SJSA1 (cell line): ENCODE data around the gene TRIM64C. TPM values are rescaled to one million over a fixed set of nuclear protein-coding genes. Genes with fewer than 3 reads are reported as not detected.
"Not testable (repeated sequence)": the region's sequence is repeated elsewhere in the genome, so short reads cannot be mapped to it uniquely, and the experiment has no call there.

Experiments used
- DNase-seq, 2 experiments: peaks; one replicate each; pipeline ENCODE4 v3.0.0-alpha.2; 2015 to 2020; ENCODE audit warnings: low spot score in 2 of 2, low read depth in 1 of 2
- H3K27ac ChIP-seq: fragments of 250-450 bp; sonication (Bioruptor Pico); 2 replicates; pipeline ENCODE4 v1.5.1; 2020; ENCODE audit warnings: mild to moderate bottlenecking, moderate library complexity
- H3K27me3 ChIP-seq: fragments of 250-450 bp; sonication (Bioruptor Pico); replicated peaks from 2 replicates; pipeline ENCODE4 v1.5.1; 2020; ENCODE audit warnings: mild to moderate bottlenecking, moderate library complexity
- H3K36me3 ChIP-seq: fragments of 250-450 bp; sonication (Bioruptor Pico); 2 replicates; pipeline ENCODE4 v1.5.1; 2020; ENCODE audit warnings: mild to moderate bottlenecking
- H3K4me1 ChIP-seq: fragments of 250-450 bp; sonication (Bioruptor Pico); replicated peaks from 2 replicates; pipeline ENCODE4 v1.6.1; 2021; ENCODE audit warnings: mild to moderate bottlenecking
- H3K4me3 ChIP-seq: fragments of 250-450 bp; sonication (Bioruptor Pico); 2 replicates; pipeline ENCODE4 v1.5.1; 2020; ENCODE audit warnings: mild to moderate bottlenecking
- H3K9me3 ChIP-seq: fragments of 250-450 bp; sonication (Bioruptor Pico); replicated peaks from 2 replicates; pipeline ENCODE4 v1.5.1; 2020; ENCODE audit warnings: mild to moderate bottlenecking
- total RNA-seq: library from RNA; depleted of rRNA; stranded (reverse); fragments of >200 nt; shearing (Covaris generic); gene quantifications from 2 replicates; pipeline ENCODE4 v1.2.3, GENCODE V29; 2014; rRNA removed

TRIM64C gene, protein sequence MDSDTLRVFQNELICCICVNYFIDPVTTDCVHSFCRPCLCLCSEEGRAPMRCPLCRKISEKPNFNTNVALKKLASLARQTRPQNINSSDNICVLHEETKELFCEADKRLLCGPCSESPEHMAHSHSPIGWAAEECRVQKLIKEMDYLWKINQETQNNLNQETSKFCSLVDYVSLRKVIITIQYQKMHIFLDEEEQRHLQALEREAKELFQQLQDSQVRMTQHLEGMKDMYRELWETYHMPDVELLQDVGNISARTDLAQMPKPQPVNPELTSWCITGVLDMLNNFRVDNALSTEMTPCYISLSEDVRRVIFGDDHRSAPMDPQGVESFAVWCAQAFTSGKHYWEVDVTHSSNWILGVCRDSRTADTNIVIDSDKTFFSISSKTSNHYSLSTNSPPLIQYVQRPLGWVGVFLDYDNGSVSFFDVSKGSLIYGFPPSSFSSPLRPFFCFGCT
- not detected in 2 replicates for total RNA-seq

DNA sequence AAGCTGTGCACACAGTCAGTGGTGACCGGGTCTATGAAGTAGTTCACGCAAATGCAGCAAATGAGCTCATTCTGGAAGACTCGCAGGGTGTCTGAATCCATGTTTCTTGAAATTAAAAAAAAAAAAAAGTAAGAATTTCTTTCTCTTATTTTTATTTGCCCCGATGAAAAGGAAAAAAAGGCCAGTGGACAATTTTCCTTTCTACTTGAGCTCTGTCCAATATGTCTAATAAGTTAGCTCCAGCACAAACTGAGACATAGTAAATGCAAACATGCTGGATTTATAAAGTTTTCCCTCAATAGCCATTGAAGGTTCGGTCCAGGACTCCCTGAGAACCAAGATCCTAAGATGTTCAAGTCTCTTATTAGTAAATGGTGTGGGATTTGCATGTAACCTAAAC lies at the start of gene TRIM64C:
TRIM64C (minus strand) TSS at position 101 of the 400 bp plus-strand sequence; CDS start at position 101, 0 bp downstream.
- not testable (repeated sequence) for DNase-seq, H3K36me3 ChIP-seq, H3K4me3 ChIP-seq, H3K27ac ChIP-seq, H3K27me3 ChIP-seq, H3K9me3 ChIP-seq, H3K4me1 ChIP-seq

DNA sequence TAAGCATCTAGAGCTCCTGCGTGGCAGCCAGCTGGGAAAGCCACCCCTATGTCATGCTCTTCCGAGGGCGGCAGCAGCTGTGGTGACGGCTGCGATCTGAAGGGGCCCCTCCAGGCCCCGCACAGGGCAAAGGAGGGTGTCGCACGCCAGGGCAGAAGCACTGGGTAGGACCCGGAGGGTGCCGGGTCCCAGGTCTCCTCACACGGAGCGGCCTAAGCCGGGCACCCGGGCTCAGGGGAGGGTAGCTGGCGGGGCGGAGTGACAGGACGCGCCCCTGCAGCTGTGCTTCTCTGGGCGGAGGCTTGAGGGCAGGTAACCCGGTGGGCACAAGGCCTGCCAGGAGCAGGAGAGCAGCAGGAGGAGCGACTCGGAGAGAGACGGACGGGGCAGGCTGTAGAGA lies 43.4 kb upstream of the TRIM64C start:
- H3K4me1 ChIP-seq, H3K9me3 ChIP-seq, H3K27ac ChIP-seq, DNase-seq, H3K4me3 ChIP-seq, H3K36me3 ChIP-seq, H3K27me3 ChIP-seq: not testable (repeated sequence)

DNA sequence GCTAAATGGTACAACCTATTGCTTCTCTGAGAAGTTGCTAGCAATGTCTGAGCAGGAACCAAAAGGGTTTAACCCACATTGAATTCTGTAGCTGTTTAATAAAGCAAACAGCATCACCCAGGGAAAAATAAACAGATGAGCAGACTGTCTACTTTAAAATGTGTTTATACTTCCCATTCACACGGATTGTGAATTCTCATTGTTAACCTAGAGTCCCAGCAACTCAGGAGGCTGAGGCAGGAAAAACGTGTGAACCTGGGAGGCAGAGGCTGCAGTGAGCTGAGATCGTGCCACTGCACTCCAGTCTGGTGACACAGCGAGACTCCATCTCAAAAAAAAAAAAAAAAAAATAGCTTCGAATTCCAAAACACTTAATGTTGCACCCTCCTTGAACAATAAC lies 11.0 kb upstream of the TRIM64C start:
- not testable (repeated sequence) for H3K27me3 ChIP-seq, H3K9me3 ChIP-seq, H3K27ac ChIP-seq, H3K4me1 ChIP-seq, H3K36me3 ChIP-seq, DNase-seq, H3K4me3 ChIP-seq

DNA sequence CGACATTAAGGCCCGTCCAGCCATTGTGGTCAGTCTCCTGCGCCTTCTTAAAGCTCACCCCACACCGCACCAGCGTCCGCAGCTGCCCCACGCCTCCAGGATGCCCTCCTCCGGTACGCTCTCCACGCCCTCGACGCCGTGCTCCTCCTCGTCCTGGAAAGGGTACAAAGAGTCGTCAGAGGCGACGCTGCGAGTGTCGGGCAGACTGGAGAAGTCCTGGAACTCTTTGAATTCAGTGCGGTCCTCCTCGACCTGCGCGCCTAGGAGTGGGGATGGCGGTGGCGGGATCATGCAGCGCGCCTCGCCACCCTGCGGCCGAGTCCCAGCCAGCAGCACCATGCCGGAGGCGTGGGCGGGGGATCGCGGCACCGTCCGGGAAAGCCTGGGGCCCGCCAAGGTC lies 9.1 kb downstream of the TRIM64C start:
- not testable (repeated sequence) for H3K36me3 ChIP-seq, H3K27me3 ChIP-seq, H3K4me1 ChIP-seq, H3K4me3 ChIP-seq, H3K9me3 ChIP-seq, H3K27ac ChIP-seq, DNase-seq

DNA sequence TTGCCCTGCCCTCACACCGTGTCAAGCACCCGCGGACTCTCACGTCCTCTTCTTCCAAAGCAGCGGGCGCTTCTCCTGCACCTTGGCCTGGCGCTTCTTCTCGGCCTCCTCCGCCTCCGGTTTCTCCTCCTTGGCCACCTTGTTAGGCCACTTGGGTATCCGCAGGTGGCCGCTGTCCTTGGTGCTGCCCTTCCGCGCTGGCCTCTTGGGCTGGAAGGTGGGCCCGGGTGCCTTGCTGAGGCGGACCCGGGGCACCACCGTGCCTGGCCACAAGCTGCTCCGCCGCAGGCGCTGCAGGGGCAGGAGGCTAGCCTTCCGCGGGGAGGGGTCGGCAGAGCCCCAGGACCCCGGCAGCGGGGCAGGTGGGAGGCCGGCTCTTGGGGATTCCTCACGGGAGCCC lies 10.7 kb downstream of the TRIM64C start:
- not testable (repeated sequence) for DNase-seq, H3K27me3 ChIP-seq, H3K4me1 ChIP-seq, H3K9me3 ChIP-seq, H3K36me3 ChIP-seq, H3K27ac ChIP-seq, H3K4me3 ChIP-seq

GRCh38 chr11:49028523-49028922 lies 30.4 kb downstream of the TRIM64C start, which contains the start of gene TRIM49B:
TRIM49B (plus strand) TSS chr11:49028823; CDS start chr11:49031600, 2,777 bp downstream.
- not testable (repeated sequence) for H3K9me3 ChIP-seq, H3K27ac ChIP-seq, H3K27me3 ChIP-seq, H3K36me3 ChIP-seq, DNase-seq, H3K4me3 ChIP-seq, H3K4me1 ChIP-seq

Other genes starting within 250 kb of the TRIM64C start
- gene TRIM51G, start 75.2 kb downstream of the TRIM64C start, total RNA-seq: not detected in 2 replicates
- gene TRIM49B, start 30.3 kb downstream of the TRIM64C start, total RNA-seq: not detected in 2 replicates
- gene FOLH1, start 149.5 kb upstream of the TRIM64C start, total RNA-seq: not detected in 2 replicates